Measurements from ENCODE around the gene MRPL58.
"Not testable (repeated sequence)": the region's sequence is repeated elsewhere in the genome, so short reads cannot be mapped to it uniquely, and the experiment has no call there.

MRPL58 gene

GRCh38 chr17:75034236-75034908 lies 21.9 kb downstream of the MRPL58 start:
- no peak for TF ChIP-seq CTCF (IDR thresholded peaks at IDR 0.05)
- peaks cover 6% of the 10 kb centered on the region for H3K4me1 ChIP-seq

GRCh38 chr17:75036643-75037268 lies 24.3 kb downstream of the MRPL58 start:
- H3K4me1 ChIP-seq: peaks cover 6% of the 10 kb centered on the region
- no peaks in the 10 kb centered on the region for H3K79me2 ChIP-seq
- H3K27me3 ChIP-seq (ENCODE audit: control insufficient read depth, insufficient read depth, low read length): no peaks in the 10 kb centered on the region
- H3K27ac ChIP-seq: peak overlapping the region; percentile 19
- no peak overlapping the region for H2AFZ ChIP-seq
- TF ChIP-seq CTCF (IDR thresholded peaks at IDR 0.05): no peak
- H3K9ac ChIP-seq: no peak overlapping the region
- no peak overlapping the region for H3K4me3 ChIP-seq (ENCODE audit: low read depth, low read length)
- no peaks in the 10 kb centered on the region for H3K36me3 ChIP-seq (ENCODE audit: control insufficient read depth, insufficient read depth, low read length)
- H3K4me2 ChIP-seq (ENCODE audit: low read length): no peak overlapping the region
- H3K9me3 ChIP-seq (ENCODE audit: control insufficient read depth, low read length): no peaks in the 10 kb centered on the region

More at GRCh38 chr17:75034236-75034908, 21.9 kb downstream of the MRPL58 start:
- Histone ChIP-seq H3K4me3 (ENCODE audit: low read depth, low read length) (peak overlapping the region; percentile 71), H3K9me3 (ENCODE audit: control insufficient read depth, low read length) (no peaks in the 10 kb centered on the region), H2AFZ (peak overlapping the region; percentile 92), H3K36me3 (ENCODE audit: control insufficient read depth, insufficient read depth, low read length) (no peaks in the 10 kb centered on the region), H3K4me2 (ENCODE audit: low read length) (peak overlapping the region; percentile 90), H3K27ac (peak overlapping the region; percentile 79), H3K79me2 (no peaks in the 10 kb centered on the region), H3K9ac (peak overlapping the region; percentile 8), H3K27me3 (ENCODE audit: control insufficient read depth, insufficient read depth, low read length) (no peaks in the 10 kb centered on the region)

GRCh38 chr17:75039238-75039637 lies 26.8 kb downstream of the MRPL58 start:
- TF ChIP-seq CTCF (IDR thresholded peaks at IDR 0.05): no peak
- H3K36me3 ChIP-seq (ENCODE audit: control insufficient read depth, insufficient read depth, low read length): no peaks in the 10 kb centered on the region
- H3K4me3 ChIP-seq (ENCODE audit: low read depth, low read length): no peak overlapping the region
- no peak overlapping the region for H2AFZ ChIP-seq
- H3K27ac ChIP-seq: no peak overlapping the region
- H3K4me2 ChIP-seq (ENCODE audit: low read length): no peak overlapping the region
- no peaks in the 10 kb centered on the region for H3K9me3 ChIP-seq (ENCODE audit: control insufficient read depth, low read length)
- H3K27me3 ChIP-seq (ENCODE audit: control insufficient read depth, insufficient read depth, low read length): no peaks in the 10 kb centered on the region
- H3K4me1 ChIP-seq: peaks cover 3% of the 10 kb centered on the region
- H3K9ac ChIP-seq: no peak overlapping the region
- no peaks in the 10 kb centered on the region for H3K79me2 ChIP-seq

GRCh38 chr17:75041656-75042280 lies 29.3 kb downstream of the MRPL58 start:
- Histone ChIP-seq H3K27me3 (ENCODE audit: control insufficient read depth, insufficient read depth, low read length) (no peaks in the 10 kb centered on the region), H3K9ac (no peak overlapping the region), H3K4me3 (ENCODE audit: low read depth, low read length) (no peak overlapping the region), H2AFZ (no peak overlapping the region), H3K4me2 (ENCODE audit: low read length) (no peak overlapping the region), H3K27ac (no peak overlapping the region), H3K36me3 (ENCODE audit: control insufficient read depth, insufficient read depth, low read length) (no peaks in the 10 kb centered on the region), H3K9me3 (ENCODE audit: control insufficient read depth, low read length) (no peaks in the 10 kb centered on the region), H3K79me2 (no peaks in the 10 kb centered on the region), H3K4me1 (peaks cover 4% of the 10 kb centered on the region)
- TF ChIP-seq CTCF (IDR thresholded peaks at IDR 0.05): no peak

- H3K4me1 ChIP-seq; H2AFZ ChIP-seq; H3K27me3 ChIP-seq (ENCODE audit: control insufficient read depth, insufficient read depth, low read length); H3K79me2 ChIP-seq; H3K36me3 ChIP-seq (ENCODE audit: control insufficient read depth, insufficient read depth, low read length); H3K4me3 ChIP-seq (ENCODE audit: low read depth, low read length); H3K9ac ChIP-seq; H3K4me2 ChIP-seq (ENCODE audit: low read length); H3K9me3 ChIP-seq (ENCODE audit: control insufficient read depth, low read length); H3K27ac ChIP-seq: not testable (repeated sequence)
Measured at GRCh38 chr17:75043789-75044188, 31.3 kb downstream of the MRPL58 start.
